OCI-LY3 (cell line): ENCODE data around the gene PSMA4.

ENCODE experiments used
- EZH2phosphoT487 ChIP-seq: fragments of 200-600 bp; shearing (Covaris generic); IDR thresholded peaks from 2 replicates; pipeline ENCODE4 v1.6.1; 2018; ENCODE audit warnings: antibody characterized with exemption, mixed run types, low read depth
- TF ChIP-seq, protein P1 (sequence below): fragments of 200-600, 300-600 bp; sonication (generic); IDR thresholded peaks from 2 replicates; pipeline ENCODE4 v1.5.1; 2014; ENCODE audit warnings: antibody characterized with exemption, low read length, low read depth

DNA sequence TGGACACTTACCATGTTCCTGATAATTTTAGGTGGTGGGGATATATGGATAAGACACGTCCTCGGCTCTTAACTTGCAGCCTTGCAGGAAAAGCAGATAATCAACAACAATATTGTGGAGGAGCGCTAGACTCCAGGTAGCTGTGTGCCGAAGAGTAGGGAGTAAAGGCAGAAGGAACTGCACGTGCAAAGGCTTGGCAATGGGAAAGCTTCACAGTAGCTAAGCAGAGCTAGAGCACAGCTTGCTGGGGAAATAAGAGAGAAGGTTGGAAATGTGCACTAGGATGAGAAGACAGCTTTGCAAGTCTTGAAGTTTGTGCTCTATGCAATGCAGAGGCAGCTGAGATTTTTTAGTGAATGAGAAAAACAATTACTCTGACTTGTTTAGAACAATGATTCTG lies 12.4 kb downstream of the PSMA4 start:
- TF ChIP-seq, protein P1, sequence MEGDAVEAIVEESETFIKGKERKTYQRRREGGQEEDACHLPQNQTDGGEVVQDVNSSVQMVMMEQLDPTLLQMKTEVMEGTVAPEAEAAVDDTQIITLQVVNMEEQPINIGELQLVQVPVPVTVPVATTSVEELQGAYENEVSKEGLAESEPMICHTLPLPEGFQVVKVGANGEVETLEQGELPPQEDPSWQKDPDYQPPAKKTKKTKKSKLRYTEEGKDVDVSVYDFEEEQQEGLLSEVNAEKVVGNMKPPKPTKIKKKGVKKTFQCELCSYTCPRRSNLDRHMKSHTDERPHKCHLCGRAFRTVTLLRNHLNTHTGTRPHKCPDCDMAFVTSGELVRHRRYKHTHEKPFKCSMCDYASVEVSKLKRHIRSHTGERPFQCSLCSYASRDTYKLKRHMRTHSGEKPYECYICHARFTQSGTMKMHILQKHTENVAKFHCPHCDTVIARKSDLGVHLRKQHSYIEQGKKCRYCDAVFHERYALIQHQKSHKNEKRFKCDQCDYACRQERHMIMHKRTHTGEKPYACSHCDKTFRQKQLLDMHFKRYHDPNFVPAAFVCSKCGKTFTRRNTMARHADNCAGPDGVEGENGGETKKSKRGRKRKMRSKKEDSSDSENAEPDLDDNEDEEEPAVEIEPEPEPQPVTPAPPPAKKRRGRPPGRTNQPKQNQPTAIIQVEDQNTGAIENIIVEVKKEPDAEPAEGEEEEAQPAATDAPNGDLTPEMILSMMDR: no peak
- no peak for TF ChIP-seq EZH2phosphoT487
